SK-N-SH (cell line): ENCODE results near the gene REC114. TPM values are rescaled to one million over a fixed set of nuclear protein-coding genes. Genes with fewer than 3 reads are reported as not detected.
"Not testable (repeated sequence)": the region's sequence is repeated elsewhere in the genome, so short reads cannot be mapped to it uniquely, and the experiment has no call there.

Experiments used
- CTCF ChIA-PET: fragments of 300-600, 350-600 bp; formaldehyde crosslinking; extraction: SDS; loops from one replicate; lab custom pipeline; 2021; lab: Yijun Ruan, JAX
- POLR2A ChIA-PET: fragments of 350-600 bp; sonication (Branson Sonifier 250); formaldehyde crosslinking; extraction: SDS; loops from one replicate; lab custom pipeline; 2020; ENCODE audit warnings: antibody characterized with exemption, inconsistent platforms; lab: Yijun Ruan, JAX
- DNase-seq: peaks from one replicate; pipeline ENCODE4 v3.0.0; 2012
- H2AFZ ChIP-seq: fragments of 200-600 bp; sonication (generic); 2 replicates; pipeline ENCODE4 v1.8.1; 2016; ENCODE audit warnings: antibody characterized with exemption, mild to moderate bottlenecking, low read depth
- H3F3A ChIP-seq: fragments of 200-600 bp; sonication (generic); replicated peaks from 2 replicates; pipeline ENCODE3; 2016; ENCODE audit warnings: antibody characterized with exemption, mild to moderate bottlenecking; ENCODE audit not compliant: insufficient read depth
- H3K27ac ChIP-seq, 2 experiments: fragments of 200-500 bp in 1 of 2; fragments of 200-600 bp in 1 of 2; sonication (Bioruptor generic) in 1 of 2; sonication (generic), shearing (Covaris generic) in 1 of 2; 2 replicates each; pipeline versions ENCODE4 v1.5.1 to v1.6.1; 2014 to 2016; ENCODE audit warnings: low read depth in 2 of 2, inconsistent platforms in 1 of 2, low read length in 1 of 2, mild to moderate bottlenecking in 1 of 2, mixed read lengths in 1 of 2
- H3K27me3 ChIP-seq: fragments of 200-600 bp; sonication (generic), shearing (Covaris generic); 2 replicates; pipeline ENCODE4 v1.6.1; 2016; ENCODE audit warnings: mixed run types; ENCODE audit not compliant: insufficient read depth
- H3K36me3 ChIP-seq, 2 experiments: fragments of 200-500 bp in 1 of 2; fragments of 200-600 bp in 1 of 2; sonication (Bioruptor generic) in 1 of 2; sonication (generic) in 1 of 2; replicated peaks in 1 of 2; 2 replicates each; pipeline versions ENCODE3 to v1.5.1; 2014 to 2016; ENCODE audit warnings: low read length in 1 of 2, mild to moderate bottlenecking in 1 of 2; ENCODE audit not compliant: insufficient read depth in 2 of 2, control insufficient read depth in 1 of 2
- H3K4me1 ChIP-seq, 2 experiments: fragments of 200-500 bp in 1 of 2; fragments of 200-600 bp in 1 of 2; sonication (Bioruptor generic) in 1 of 2; sonication (generic), shearing (Covaris generic) in 1 of 2; 2 replicates each; pipeline versions ENCODE4 v1.5.1 to v1.6.1; 2014 to 2016; ENCODE audit warnings: low read depth in 1 of 2, low read length in 1 of 2, mixed run types in 1 of 2; ENCODE audit not compliant: insufficient read depth in 2 of 2, control insufficient read depth in 1 of 2
- H3K4me2 ChIP-seq: fragments of 200-600 bp; sonication (generic), shearing (Covaris generic); 2 replicates; pipeline ENCODE4 v1.6.1; 2017; ENCODE audit warnings: mixed run types
- H3K4me3 ChIP-seq, 2 experiments: fragments of 200-500 bp in 1 of 2; fragments of 200-600 bp in 1 of 2; sonication (Bioruptor generic) in 1 of 2; sonication (generic), shearing (Covaris generic) in 1 of 2; 2 replicates each; pipeline versions ENCODE4 v1.5.1 to v1.8.1; 2014 to 2016; ENCODE audit warnings: low read depth in 2 of 2, inconsistent platforms in 1 of 2, low read length in 1 of 2, mild to moderate bottlenecking in 1 of 2, mixed read lengths in 1 of 2, moderate library complexity in 1 of 2
- H3K79me2 ChIP-seq: fragments of 200-600 bp; sonication (generic); 2 replicates; pipeline ENCODE4 v1.8.1; 2017; ENCODE audit warnings: mild to moderate bottlenecking; ENCODE audit not compliant: insufficient read depth
- H3K9ac ChIP-seq: fragments of 200-600 bp; sonication (generic); 2 replicates; pipeline ENCODE4 v1.6.1; 2017; ENCODE audit warnings: mixed run types
- H3K9me2 ChIP-seq: fragments of 200-600 bp; sonication (generic); 2 replicates; pipeline ENCODE4 v1.6.1; 2017; ENCODE audit warnings: mixed run types
- H3K9me3 ChIP-seq: fragments of 200-600 bp; sonication (generic); 2 replicates; pipeline ENCODE4 v1.6.1; 2017; ENCODE audit warnings: mixed run types, mild to moderate bottlenecking, moderate library complexity
- H4K20me1 ChIP-seq: fragments of 200-600 bp; sonication (generic); 2 replicates; pipeline ENCODE4 v1.6.1; 2017; ENCODE audit warnings: mild to moderate bottlenecking, mixed run types; ENCODE audit not compliant: insufficient read depth
- EP300 ChIP-seq, 2 experiments: IDR thresholded peaks; 2 replicates each; pipeline versions ENCODE4 v1.4.0 to v1.6.1; 2012; ENCODE audit warnings: borderline replicate concordance in 1 of 2, low read depth in 1 of 2, low read length in 1 of 2
- EZH2phosphoT487 ChIP-seq: fragments of 200-600 bp; sonication (generic); IDR thresholded peaks from 2 replicates; pipeline ENCODE4 v1.6.1; 2017; ENCODE audit warnings: low read depth, mixed run types, mild to moderate bottlenecking, antibody characterized with exemption, moderate library complexity, borderline replicate concordance
- FOSL2 ChIP-seq: IDR thresholded peaks from 2 replicates; pipeline ENCODE4 v1.4.0; 2012; ENCODE audit warnings: low read depth, mild to moderate bottlenecking, moderate library complexity, borderline replicate concordance
- FOXM1 ChIP-seq: IDR thresholded peaks from 2 replicates; pipeline ENCODE4 v1.4.0; 2012; ENCODE audit warnings: low read depth, mild to moderate bottlenecking
- GABPA ChIP-seq: IDR thresholded peaks from 2 replicates; pipeline ENCODE4 v1.4.0; 2012; ENCODE audit warnings: low read depth, mild to moderate bottlenecking
- GATA2 ChIP-seq: sonication (generic); formaldehyde crosslinking; IDR thresholded peaks from 2 replicates; pipeline ENCODE4 v1.5.0; 2020; ENCODE audit warnings: mild to moderate bottlenecking, missing genetic modification reagents
- IRF3 ChIP-seq: fragments of 150-350 bp; IDR thresholded peaks from 2 replicates; pipeline ENCODE4 v1.6.1; 2016; ENCODE audit warnings: mild to moderate bottlenecking, low read depth, low read length
- JUND ChIP-seq: IDR thresholded peaks from 2 replicates; pipeline ENCODE4 v1.4.0; 2012
- MAX ChIP-seq: IDR thresholded peaks from 2 replicates; pipeline ENCODE4 v1.4.0; 2012; ENCODE audit warnings: low read depth
- MEF2A ChIP-seq: IDR thresholded peaks from 2 replicates; pipeline ENCODE4 v1.4.0; 2012; ENCODE audit warnings: low read depth, borderline replicate concordance
- MXI1 ChIP-seq: IDR thresholded peaks from 2 replicates; pipeline ENCODE4 v1.6.1; 2012; ENCODE audit warnings: mild to moderate bottlenecking, low read depth, low read length, improper control_type of control experiment
- NFIC ChIP-seq: IDR thresholded peaks from 2 replicates; pipeline ENCODE4 v1.4.0; 2012; ENCODE audit warnings: borderline replicate concordance
- PBX3 ChIP-seq: IDR thresholded peaks from 2 replicates; pipeline ENCODE4; 2012
- POLR2AphosphoS5 ChIP-seq: IDR thresholded peaks from 2 replicates; pipeline ENCODE4 v1.6.1; 2012; ENCODE audit warnings: low read depth, low read length
- SMC3 ChIP-seq: IDR thresholded peaks from 2 replicates; pipeline ENCODE4 v1.6.1; 2012; ENCODE audit warnings: low read depth, low read length, improper control_type of control experiment
- TCF12 ChIP-seq: IDR thresholded peaks from 2 replicates; pipeline ENCODE4 v1.4.0; 2012
- USF1 ChIP-seq: IDR thresholded peaks from 2 replicates; pipeline ENCODE4 v1.4.0; 2012; ENCODE audit warnings: low read depth, borderline replicate concordance
- USF2 ChIP-seq: fragments of 150-350 bp; IDR thresholded peaks from 2 replicates; pipeline ENCODE4 v1.6.1; 2017; ENCODE audit warnings: antibody characterized with exemption, low read length, low read depth, borderline replicate concordance
- YY1 ChIP-seq: IDR thresholded peaks from 2 replicates; pipeline ENCODE4 v1.4.0; 2012; ENCODE audit warnings: low read depth, mild to moderate bottlenecking
- ZBTB33 ChIP-seq: IDR thresholded peaks from 2 replicates; pipeline ENCODE4 v1.4.0; 2012; ENCODE audit warnings: low read depth, borderline replicate concordance
- WGBS: methylation state at CpG from one replicate; pipeline ENCODE4 v1.1.6; 2017; ENCODE audit warnings: low lambda C conversion rate; 5-methylcytosine and 5-hydroxymethylcytosine counted together
- polyA plus RNA-seq, 3 experiments: library from polyadenylated mRNA; depleted of rRNA; stranded (reverse); fragments of >200 nt; gene quantifications; 2 replicates each; pipeline ENCODE4 v1.2.3, GENCODE V29; 2012

Gene REC114
- polyA plus RNA-seq, 1 of the 3 experiments (the other 2 are of a cell fraction) = not detected

GRCh38 chr15:73575636-73576247 lies 132.8 kb downstream of the REC114 start (continued):
- TF ChIP-seq MAX = no peak
- no peak for TF ChIP-seq EP300 (IDR thresholded peaks at IDR 0.05; ENCODE audit: borderline replicate concordance in 1 of 2, low read depth in 1 of 2, low read length in 1 of 2)
- TF ChIP-seq IRF3 = no peak

GRCh38 chr15:73577593-73577992 lies 134.6 kb downstream of the REC114 start:
- H3K4me2 ChIP-seq, H3K9me3 ChIP-seq, H3F3A ChIP-seq, H3K27ac ChIP-seq, H3K9ac ChIP-seq, H3K4me1 ChIP-seq, DNase-seq, CTCF ChIA-PET, H3K9me2 ChIP-seq, H3K4me3 ChIP-seq, H3K27me3 ChIP-seq, H4K20me1 ChIP-seq, H3K79me2 ChIP-seq, H2AFZ ChIP-seq: not testable (repeated sequence)
- peaks cover 28 to 45% of the 10 kb centered on the region in 2 experiments for H3K36me3 ChIP-seq
- POLR2A ChIA-PET = interaction anchor here (0.6 kb wide), 1 partner anchor 70 kb away, joined by 3 read pairs; no protein-coding TSS in a partner anchor

- Histone ChIP-seq H3K4me3 (no peak overlapping the region), H2AFZ (no peak overlapping the region), H3K4me2 (no peak overlapping the region), H3K36me3 (peaks cover 28 to 40% of the 10 kb centered on the region in 2 experiments), H3K79me2 (no peaks in the 10 kb centered on the region), H3K9me3 (no peaks in the 10 kb centered on the region), H3K9me2 (no peaks in the 10 kb centered on the region), H3K27me3 (no peaks in the 10 kb centered on the region), H3K4me1 (peaks cover 0 to 2% of the 10 kb centered on the region in 2 experiments; a peak in 1 of 4 replicates), H3F3A (no peaks in the 10 kb centered on the region), H3K9ac (no peak overlapping the region), H3K27ac (no peak overlapping the region), H4K20me1 (peaks cover 2% of the 10 kb centered on the region)
- POLR2A ChIA-PET = no interaction called here
- CTCF ChIA-PET = no interaction called here
- DNase-seq = no peak
- 95% methylated on average over 2 of the region's 2 CpGs for WGBS
- TF ChIP-seq USF2 = no peak
- TF ChIP-seq GATA2 (CRISPR knock-in tag) = no peak
- TF ChIP-seq MEF2A = no peak
- TF ChIP-seq TCF12 = no peak
- no peak for TF ChIP-seq JUND
- no peak for TF ChIP-seq EP300 (IDR thresholded peaks at IDR 0.05; ENCODE audit: borderline replicate concordance in 1 of 2, low read depth in 1 of 2, low read length in 1 of 2)
- no peak for TF ChIP-seq FOSL2
- no peak for TF ChIP-seq NFIC
- no peak for TF ChIP-seq EZH2phosphoT487
- no peak for TF ChIP-seq PBX3
- TF ChIP-seq MXI1 = no peak
- no peak for TF ChIP-seq POLR2AphosphoS5
- no peak for TF ChIP-seq SMC3
- no peak for TF ChIP-seq YY1
- TF ChIP-seq GABPA = no peak
- TF ChIP-seq ZBTB33 = no peak
- TF ChIP-seq USF1 = no peak
- TF ChIP-seq FOXM1 = no peak
Measured at GRCh38 chr15:73578026-73578425, 135.1 kb downstream of the REC114 start.
